Pancreas (tissue), 10 donors: ENCODE data around the gene NUBPL. TPM values are rescaled to one million over a fixed set of nuclear protein-coding genes. Genes with fewer than 3 reads are reported as not detected.

Experiments
- ATAC-seq, 4 donors: fragments of 200-7000 bp; cut with Tn5 transposase; one replicate each; pipeline versions ENCODE4 v1.8.0 to v1.9.1; 2020; ENCODE audit warnings: mild to moderate bottlenecking in 4 of 4, moderate library complexity in 4 of 4
- DNase-seq, 6 donors: peaks; one replicate each; pipeline ENCODE4 v3.0.0-alpha.2; 2020
- FAIRE-seq: peaks from 2 replicates; lab custom pipeline; 2012; peaks lifted over from hg19 to GRCh38; lab: Jason Lieb, UNC
- H3K27ac ChIP-seq, 4 donors: fragments of 200-600 bp; sonication (generic); 1 replicate in 3 of 4; 2 replicates in 1 of 4; pipeline versions ENCODE4 v1.5.0 to v1.8.0; 2020
- H3K27me3 ChIP-seq, 4 donors: fragments of 200-600 bp; one replicate each; pipeline ENCODE4 v1.8.0; 2021
- H3K36me3 ChIP-seq, 3 donors: fragments of 200-600 bp; sonication (generic) in 1 of 3; one replicate each; pipeline versions ENCODE4 v1.5.0 to v1.8.0; 2020 to 2021
- H3K4me1 ChIP-seq, 3 donors: fragments of 200-600 bp; one replicate each; pipeline ENCODE4 v1.8.0; 2021
- H3K4me3 ChIP-seq, 4 donors: fragments of 200-600 bp; sonication (generic) in 2 of 4; one replicate each; pipeline versions ENCODE4 v1.5.0 to v1.8.0; 2020 to 2021
- H3K9me3 ChIP-seq, 4 donors: fragments of 200-600 bp; one replicate each; pipeline ENCODE4 v1.8.0; 2021
- CTCF ChIP-seq, 4 donors: fragments of 200-600 bp; sonication (generic) in 3 of 4; IDR thresholded peaks; one replicate each; pipeline versions ENCODE4 v1.5.0 to v1.8.0; 2021; ENCODE audit warnings: antibody characterized with exemption in 4 of 4
- WGBS, 2 donors: extraction: QIAGEN DNeasy Blood & Tissue Kit; methylation state at CpG; one replicate each; pipeline ENCODE4 v1.1.7; 2013; 5-methylcytosine and 5-hydroxymethylcytosine counted together
- intact Hi-C, 3 donors: fragments of 100-400 bp; cut with DNase I; formaldehyde crosslinking; loops; one replicate each; pipeline versions ENCODE4 v1.11.1 to v1.14.2; 2022
- polyA plus RNA-seq, 2 donors: library from polyadenylated mRNA; stranded (reverse); fragments of 200-250 nt; gene quantifications; one replicate each; pipeline ENCODE4 v1.2.3, GENCODE V29; 2013
- total RNA-seq, 6 donors: library from RNA; stranded (reverse); fragmentation: NEBNext Ultra II Directional in 4 of 6; extraction: Animal tissue kit (Norgen Biotek cat#: 25700) in 4 of 6; gene quantifications; one replicate each; pipeline versions ENCODE4 v1.2.1 to v1.2.4, GENCODE V29; 2021 to 2023
- donor health status: healthy with polysubstance abuse.
- donor health status: DM: no; HTN: no; CAD: no; lungs with moderate emphysema.
- donor health status: DM: no; HTN: no; CAD: no.
- donor health status: control.
- donor health status: control.
- donor health status: Bipolar disorder and iron deficiency.
- donor health status: DM: yes; HTN: yes; CAD: no.
- donor health status: DM: no; HTN: no; CAD: no.
- donor health status: DM: no; HTN: no; CAD: no.
- donor health status: DM: yes; HTN: yes; CAD: no.

The NUBPL gene
- total and polyA plus RNA-seq, 8 donors = 2.1 to 7.0 (median 4.9) TPM

GRCh38 chr14:31876741-31877140, 315.5 kb downstream of the NUBPL start:
- H3K27ac ChIP-seq = no peak overlapping the region

GRCh38 chr14:31877255-31877798, 316.1 kb downstream of the NUBPL start:
- ATAC-seq (no peak), DNase-seq (no peak), FAIRE-seq (no peak)
- H3K4me3 ChIP-seq = no peak overlapping the region
- no peaks in the 10 kb centered on the region for H3K9me3 ChIP-seq
- intact Hi-C loops = no loop called here
- no peaks in the 10 kb centered on the region for H3K36me3 ChIP-seq
- 46 to 58% methylated on average over 9 of the region's 9 CpGs for WGBS, 2 donors
- no peak for TF ChIP-seq CTCF (IDR thresholded peaks at IDR 0.05)
- no peaks in the 10 kb centered on the region for H3K27me3 ChIP-seq
- H3K27ac ChIP-seq = no peak overlapping the region
- no peaks in the 10 kb centered on the region for H3K4me1 ChIP-seq

More at GRCh38 chr14:31876741-31877140, 315.5 kb downstream of the NUBPL start:
- WGBS, 2 donors = 75 to 87% methylated on average over 7 of the region's 7 CpGs
- TF ChIP-seq CTCF (IDR thresholded peaks at IDR 0.05) = no peak
- Histone ChIP-seq H3K9me3 (no peaks in the 10 kb centered on the region), H3K36me3 (no peaks in the 10 kb centered on the region), H3K4me1 (no peaks in the 10 kb centered on the region), H3K27me3 (no peaks in the 10 kb centered on the region), H3K4me3 (no peak overlapping the region)
- intact Hi-C loops = no loop called here
- ATAC-seq (no peak), DNase-seq (no peak), FAIRE-seq (no peak)

GRCh38 chr14:31879661-31880348, 318.6 kb downstream of the NUBPL start:
- H3K9me3 ChIP-seq = no peaks in the 10 kb centered on the region
- no peak overlapping the region for H3K4me3 ChIP-seq
- no peaks in the 10 kb centered on the region for H3K36me3 ChIP-seq
- intact Hi-C loops = no loop called here
- FAIRE-seq (no peak), DNase-seq (no peak), ATAC-seq (no peak)
- H3K4me1 ChIP-seq = no peaks in the 10 kb centered on the region
- no peak overlapping the region for H3K27ac ChIP-seq
- 80 to 88% methylated on average over 7 of the region's 7 CpGs for WGBS, 2 donors
- no peak for TF ChIP-seq CTCF (IDR thresholded peaks at IDR 0.05)
- H3K27me3 ChIP-seq = no peaks in the 10 kb centered on the region

GRCh38 chr14:31880935-31881334, 319.7 kb downstream of the NUBPL start:
- no peak for DNase-seq
- Histone ChIP-seq H3K27me3 (no peaks in the 10 kb centered on the region), H3K9me3 (no peaks in the 10 kb centered on the region), H3K27ac (no peak overlapping the region), H3K4me1 (no peaks in the 10 kb centered on the region), H3K36me3 (no peaks in the 10 kb centered on the region), H3K4me3 (no peak overlapping the region)
- intact Hi-C loops = no loop called here
- WGBS, 2 donors = 66 to 75% methylated on average over 4 of the region's 4 CpGs
- FAIRE-seq = no peak
- no peak for TF ChIP-seq CTCF (IDR thresholded peaks at IDR 0.05)
- ATAC-seq = peak in 1 of 4 donors; percentile 44
